GM12878 (cell line): ENCODE results near the gene RICTOR. TPM values are rescaled to one million over a fixed set of nuclear protein-coding genes. Genes with fewer than 3 reads are reported as not detected.

Experiments
- ATAC-seq: fragments of 200-7000 bp; cut with Tn5 transposase; 3 replicates; pipeline ENCODE4 v1.9.1; 2020; ENCODE audit warnings: mild to moderate bottlenecking, moderate library complexity
- BruUV-seq: library from RNA; stranded (reverse); fragments of 400-500 nt; replicated peaks from 2 replicates; lab custom pipeline; 2021; lab: Mats Ljungman, UMichigan
- CTCF ChIA-PET: fragments of 300-600 bp; sonication (Branson Sonifier 250); formaldehyde crosslinking; extraction: SDS; loops from one replicate; lab custom pipeline; 2021; ENCODE audit warnings: inconsistent platforms; lab: Yijun Ruan, JAX
- POLR2A ChIA-PET: fragments of 350-600 bp; formaldehyde crosslinking; extraction: SDS; loops from one replicate; lab custom pipeline; 2021; ENCODE audit warnings: inconsistent platforms; lab: Charles Lee
- RAD21 ChIA-PET: fragments of 300-600 bp; sonication (Branson Sonifier 250); formaldehyde crosslinking; loops from one replicate; lab custom pipeline; 2023; ENCODE audit warnings: antibody characterized with exemption; ENCODE audit not compliant: unreplicated experiment; lab: Charles Lee
- SMC1A ChIA-PET: fragments of 300-600 bp; sonication (Branson Sonifier 250); formaldehyde crosslinking; loops from one replicate; lab custom pipeline; 2023; ENCODE audit not compliant: unreplicated experiment, uncharacterized antibody; lab: Charles Lee
- DNase-seq: peaks from one replicate; pipeline ENCODE4 v3.0.0-alpha.2; 2011; ENCODE audit warnings: low read depth, low spot score
- FAIRE-seq: peaks from 3 replicates; lab custom pipeline; 2011; peaks lifted over from hg19 to GRCh38; lab: Jason Lieb, UNC
- H2AFZ ChIP-seq: 2 replicates; pipeline ENCODE4 v1.6.0; 2011; ENCODE audit warnings: low read depth, low read length, control low read depth; ENCODE audit not compliant: control insufficient read depth
- H3K27ac ChIP-seq: 2 replicates; pipeline ENCODE4 v1.5.1; 2011; ENCODE audit warnings: control low read depth; ENCODE audit not compliant: control insufficient read depth, insufficient read depth
- H3K27me3 ChIP-seq, 2 experiments: replicated peaks in 1 of 2; 2 replicates each; pipeline versions ENCODE4 v1.6.0 to v1.6.1; 2011; ENCODE audit warnings: low read length in 1 of 2; ENCODE audit not compliant: control insufficient read depth in 2 of 2, insufficient read depth in 2 of 2
- H3K36me3 ChIP-seq, 2 experiments: 2 replicates each; pipeline ENCODE4 v1.5.1; 2011; ENCODE audit warnings: low read length in 1 of 2; ENCODE audit not compliant: control insufficient read depth in 2 of 2, insufficient read depth in 2 of 2
- H3K4me1 ChIP-seq: 2 replicates; pipeline ENCODE4 v1.6.1; 2011; ENCODE audit warnings: mild to moderate bottlenecking, low read length, moderate library complexity, mixed read lengths; ENCODE audit not compliant: control insufficient read depth, insufficient read depth
- H3K4me2 ChIP-seq: 2 replicates; pipeline ENCODE4 v1.6.0; 2011; ENCODE audit warnings: control low read depth; ENCODE audit not compliant: control insufficient read depth, insufficient read depth
- H3K4me3 ChIP-seq: fragments of 200-600 bp; sonication (generic); 2 replicates; pipeline ENCODE4 v1.5.1; 2016
- H3K79me2 ChIP-seq: 2 replicates; pipeline ENCODE4 v1.6.0; 2011; ENCODE audit warnings: low read length; ENCODE audit not compliant: control insufficient read depth, insufficient read depth
- H3K9ac ChIP-seq: 2 replicates; pipeline ENCODE4 v1.8.0; 2011; ENCODE audit warnings: low read length, control low read depth, mixed read lengths; ENCODE audit not compliant: control insufficient read depth, insufficient read depth
- H3K9me3 ChIP-seq: replicated peaks from 3 replicates; pipeline ENCODE4 v1.5.1; 2011; ENCODE audit warnings: mild to moderate bottlenecking, low read length; ENCODE audit not compliant: control insufficient read depth, insufficient read depth
- H4K20me1 ChIP-seq: 2 replicates; pipeline ENCODE4 v1.6.0; 2011; ENCODE audit not compliant: control insufficient read depth, insufficient read depth
- FOXK2 ChIP-seq: fragments of 450-650 bp; IDR thresholded peaks from 2 replicates; pipeline ENCODE4 v1.6.1; 2017; ENCODE audit warnings: mild to moderate bottlenecking, moderate library complexity
- HDAC6 ChIP-seq: fragments of 200-600 bp; sonication (generic); IDR thresholded peaks from one replicate; pipeline ENCODE4 v1.8.0; 2017; ENCODE audit warnings: antibody characterized with exemption; ENCODE audit not compliant: unreplicated experiment
- NFIC ChIP-seq: IDR thresholded peaks from 2 replicates; pipeline ENCODE4 v1.6.1; 2012; ENCODE audit warnings: low read depth, mild to moderate bottlenecking, inconsistent platforms, low read length, moderate library complexity
- NR2C2 ChIP-seq: IDR thresholded peaks from 2 replicates; pipeline ENCODE4 v1.6.1; 2011; ENCODE audit warnings: borderline replicate concordance, low read depth; ENCODE audit not compliant: control insufficient read depth, insufficient read length
- RBBP5 ChIP-seq: fragments of 200-600 bp; sonication (generic); conservative IDR thresholded peaks from 2 replicates; pipeline ENCODE4 v1.6.1; 2016
- RELA ChIP-seq: fragments of 450-650 bp; IDR thresholded peaks from 2 replicates; pipeline ENCODE4 v1.8.0; 2014; ENCODE audit warnings: borderline replicate concordance; ENCODE audit not compliant: partially characterized antibody
- SMC3 ChIP-seq: IDR thresholded peaks from 2 replicates; pipeline ENCODE4 v1.6.1; 2011; ENCODE audit warnings: low read length, improper control_type of control experiment, borderline replicate concordance
- ZNF24 ChIP-seq: fragments of 450-650 bp; IDR thresholded peaks from 2 replicates; pipeline ENCODE4 v1.6.1; 2017; ENCODE audit warnings: antibody characterized with exemption, mild to moderate bottlenecking
- WGBS: methylation state at CpG from one replicate; pipeline ENCODE4 v1.1.6; 2016; ENCODE audit warnings: low lambda C conversion rate; ENCODE audit not compliant: insufficient replicate concordance, insufficient coverage; ENCODE audit errors: missing lambda C conversion rate; 5-methylcytosine and 5-hydroxymethylcytosine counted together
- in situ Hi-C: fragments of 300-500 bp; cut with MboI; formaldehyde crosslinking; loops from 9 replicates; pipeline ENCODE4 v1.14.3; 2018; ENCODE audit warnings: mixed read lengths
- intact Hi-C: fragments of 100-400 bp; cut with micrococcal nuclease; formaldehyde crosslinking; loops from one replicate; pipeline ENCODE4 v1.14.2; 2022; ENCODE audit not compliant: unreplicated experiment
- polyA plus RNA-seq, 11 experiments: library from polyadenylated mRNA; depleted of rRNA in 4 of 11; unstranded in 6 of 11; stranded (reverse) in 5 of 11; fragments of >200 nt; fragmentation: Nextera tagmentation in 4 of 11; fragmentation: Illumina TruSeq in 1 of 11; extraction: Ambion mirVana in 4 of 11; extraction: Trizol in 1 of 11; gene quantifications; 1 replicate in 1 of 11; 2 replicates in 10 of 11; pipeline versions ENCODE4 v1.2.1 to v1.2.3, GENCODE V29; 2011 to 2016; ENCODE audit warnings: inconsistent platforms in 2 of 11, missing spikeins in 2 of 11, low read depth in 1 of 11
- total RNA-seq, 4 experiments: library from RNA; depleted of rRNA in 3 of 4; stranded (reverse); fragments of >200 nt in 3 of 4; fragmentation: Illumina TruSeq in 1 of 4; extraction: Trizol in 1 of 4; gene quantifications; 2 replicates each; pipeline versions ENCODE4 v1.2.1 to v1.2.3, GENCODE V29; 2013 to 2021
- TF ChIP-seq, protein P1 (sequence below): fragments of 450-650 bp; IDR thresholded peaks from 2 replicates; pipeline ENCODE4 v1.6.1; 2018; ENCODE audit warnings: mild to moderate bottlenecking, low read depth, moderate library complexity; ENCODE audit not compliant: partially characterized antibody
- TF ChIP-seq, protein P2 (sequence below): fragments of 450-650 bp; formaldehyde crosslinking; IDR thresholded peaks from 2 replicates; pipeline ENCODE4 v1.4.0; 2022; ENCODE audit warnings: mild to moderate bottlenecking, moderate library complexity

RICTOR gene
- total and polyA plus RNA-seq, 10 of the 15 experiments (the other 5 are each of a cell fraction or from before 2014, with no cell fraction given), result 2.7 to 23.0 (median 6.9) TPM

DNA sequence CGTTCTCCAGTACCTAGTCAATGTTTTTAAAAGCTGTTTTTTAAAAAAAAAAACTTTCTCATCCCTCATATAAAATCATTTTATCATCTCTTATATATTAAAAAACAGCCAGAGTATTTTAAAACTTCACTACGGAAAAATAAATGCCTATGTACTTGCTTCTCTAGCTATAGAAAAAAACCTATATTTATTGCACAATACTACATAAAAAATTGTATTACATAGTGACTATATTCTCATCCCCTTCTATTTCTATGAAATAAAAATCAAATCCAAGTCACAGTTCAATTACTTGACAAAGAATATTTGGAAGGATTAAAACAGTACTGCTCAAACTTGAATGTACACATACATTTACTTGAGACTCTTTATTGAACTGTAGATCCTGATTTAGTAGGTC, 56.7 kb downstream of the RICTOR start:
- Histone ChIP-seq H3K9me3 (peaks cover 5% of the 10 kb centered on the region), H3K4me2 (no peak overlapping the region), H3K27ac (no peak overlapping the region), H3K27me3 (no peaks in the 10 kb centered on the region), H3K79me2 (no peaks in the 10 kb centered on the region; the same call in 1 of the 2 replicates), H3K4me3 (no peak overlapping the region), H2AFZ (no peak overlapping the region), H4K20me1 (no peaks in the 10 kb centered on the region), H3K4me1 (no peaks in the 10 kb centered on the region), H3K9ac (no peak overlapping the region), H3K36me3 (no peaks in the 10 kb centered on the region)
- POLR2A ChIA-PET, result no interaction called here
- RAD21 ChIA-PET, result no interaction called here
- TF ChIP-seq, protein P1, sequence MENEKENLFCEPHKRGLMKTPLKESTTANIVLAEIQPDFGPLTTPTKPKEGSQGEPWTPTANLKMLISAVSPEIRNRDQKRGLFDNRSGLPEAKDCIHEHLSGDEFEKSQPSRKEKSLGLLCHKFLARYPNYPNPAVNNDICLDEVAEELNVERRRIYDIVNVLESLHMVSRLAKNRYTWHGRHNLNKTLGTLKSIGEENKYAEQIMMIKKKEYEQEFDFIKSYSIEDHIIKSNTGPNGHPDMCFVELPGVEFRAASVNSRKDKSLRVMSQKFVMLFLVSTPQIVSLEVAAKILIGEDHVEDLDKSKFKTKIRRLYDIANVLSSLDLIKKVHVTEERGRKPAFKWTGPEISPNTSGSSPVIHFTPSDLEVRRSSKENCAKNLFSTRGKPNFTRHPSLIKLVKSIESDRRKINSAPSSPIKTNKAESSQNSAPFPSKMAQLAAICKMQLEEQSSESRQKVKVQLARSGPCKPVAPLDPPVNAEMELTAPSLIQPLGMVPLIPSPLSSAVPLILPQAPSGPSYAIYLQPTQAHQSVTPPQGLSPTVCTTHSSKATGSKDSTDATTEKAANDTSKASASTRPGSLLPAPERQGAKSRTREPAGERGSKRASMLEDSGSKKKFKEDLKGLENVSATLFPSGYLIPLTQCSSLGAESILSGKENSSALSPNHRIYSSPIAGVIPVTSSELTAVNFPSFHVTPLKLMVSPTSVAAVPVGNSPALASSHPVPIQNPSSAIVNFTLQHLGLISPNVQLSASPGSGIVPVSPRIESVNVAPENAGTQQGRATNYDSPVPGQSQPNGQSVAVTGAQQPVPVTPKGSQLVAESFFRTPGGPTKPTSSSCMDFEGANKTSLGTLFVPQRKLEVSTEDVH, result no peak
- no TSS peak for BruUV-seq
- in situ Hi-C loops (no loop called here), intact Hi-C loops (no loop called here)
- peak; percentile 7 for FAIRE-seq
- CTCF ChIA-PET, result interaction anchor here (1.8 kb wide), 1 partner anchor 12 kb away, joined by 5 read pairs; no protein-coding TSS in a partner anchor
- SMC1A ChIA-PET, result interaction anchor here (0.6 to 2.1 kb wide), 3 partner anchors 54 to 100 kb away, joined by 3 to 5 read pairs (median 4); no protein-coding TSS in a partner anchor
- WGBS, result 95% methylated on average over 2 of the region's 2 CpGs
- ATAC-seq, result no peak
- no peak for DNase-seq

DNA sequence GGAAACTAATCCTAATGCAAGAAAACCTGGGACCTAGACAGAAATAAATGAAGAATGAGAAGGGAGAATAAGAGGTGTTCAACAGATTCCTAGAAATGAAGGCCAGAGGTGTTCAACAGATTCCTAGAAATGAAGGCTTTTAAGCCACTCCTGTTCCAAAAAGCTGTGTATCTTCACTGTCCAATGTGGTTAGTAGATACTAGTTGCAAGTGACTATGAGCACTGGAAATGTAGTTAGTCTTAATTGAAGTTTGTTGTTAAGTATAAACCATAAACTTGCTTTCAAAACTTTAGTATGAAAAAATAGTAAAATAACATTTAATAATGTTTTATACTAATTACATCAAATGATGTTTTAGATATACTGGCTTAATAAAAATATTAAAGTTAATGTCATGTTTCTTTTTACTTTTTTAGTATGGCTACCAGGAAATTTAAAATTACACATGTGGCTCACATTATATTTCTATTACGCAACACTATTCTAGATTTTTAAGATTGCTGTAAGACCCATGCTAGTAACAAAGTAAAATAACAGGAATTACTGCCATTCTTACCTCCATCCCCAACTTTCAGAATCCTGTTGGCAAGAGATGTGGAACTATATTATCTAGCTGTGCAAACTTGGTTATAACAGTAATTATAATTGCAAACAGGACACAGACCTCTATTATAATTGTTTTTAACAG, 57.5 kb downstream of the RICTOR start:
- H4K20me1 ChIP-seq, result no peaks in the 10 kb centered on the region
- no peak overlapping the region for H3K4me3 ChIP-seq
- no peaks in the 10 kb centered on the region for H3K36me3 ChIP-seq
- ATAC-seq, result no peak
- WGBS, result 89% methylated on average over 1 of the region's 1 CpG
- intact Hi-C loops, result no loop called here
- no TSS peak for BruUV-seq
- ChIA-PET CTCF (interaction anchor here (1.8 to 2.7 kb wide), 2 partner anchors 11 to 64 kb away, joined by 5 to 18 read pairs; no protein-coding TSS in a partner anchor), RAD21 (no interaction called here), POLR2A (interaction anchor here (0.6 kb wide), 1 partner anchor 1774 kb away, joined by 3 read pairs; no protein-coding TSS in a partner anchor), SMC1A (interaction anchor here (0.6 to 2.6 kb wide), 3 partner anchors 63 to 101 kb away, joined by 3 to 10 read pairs (median 4); no protein-coding TSS in a partner anchor)
- H2AFZ ChIP-seq, result no peak overlapping the region
- no peak overlapping the region for H3K4me2 ChIP-seq
- no peaks in the 10 kb centered on the region for H3K27me3 ChIP-seq
- no peaks in the 10 kb centered on the region; the same call in 1 of the 2 replicates for H3K79me2 ChIP-seq
- H3K9ac ChIP-seq, result no peak overlapping the region
- H3K9me3 ChIP-seq, result peaks cover 10% of the 10 kb centered on the region
- FAIRE-seq, result no peak
- in situ Hi-C loops, result no loop called here
- no peak overlapping the region for H3K27ac ChIP-seq
- no peaks in the 10 kb centered on the region for H3K4me1 ChIP-seq
- no peak for DNase-seq
- TF ChIP-seq, protein P2, sequence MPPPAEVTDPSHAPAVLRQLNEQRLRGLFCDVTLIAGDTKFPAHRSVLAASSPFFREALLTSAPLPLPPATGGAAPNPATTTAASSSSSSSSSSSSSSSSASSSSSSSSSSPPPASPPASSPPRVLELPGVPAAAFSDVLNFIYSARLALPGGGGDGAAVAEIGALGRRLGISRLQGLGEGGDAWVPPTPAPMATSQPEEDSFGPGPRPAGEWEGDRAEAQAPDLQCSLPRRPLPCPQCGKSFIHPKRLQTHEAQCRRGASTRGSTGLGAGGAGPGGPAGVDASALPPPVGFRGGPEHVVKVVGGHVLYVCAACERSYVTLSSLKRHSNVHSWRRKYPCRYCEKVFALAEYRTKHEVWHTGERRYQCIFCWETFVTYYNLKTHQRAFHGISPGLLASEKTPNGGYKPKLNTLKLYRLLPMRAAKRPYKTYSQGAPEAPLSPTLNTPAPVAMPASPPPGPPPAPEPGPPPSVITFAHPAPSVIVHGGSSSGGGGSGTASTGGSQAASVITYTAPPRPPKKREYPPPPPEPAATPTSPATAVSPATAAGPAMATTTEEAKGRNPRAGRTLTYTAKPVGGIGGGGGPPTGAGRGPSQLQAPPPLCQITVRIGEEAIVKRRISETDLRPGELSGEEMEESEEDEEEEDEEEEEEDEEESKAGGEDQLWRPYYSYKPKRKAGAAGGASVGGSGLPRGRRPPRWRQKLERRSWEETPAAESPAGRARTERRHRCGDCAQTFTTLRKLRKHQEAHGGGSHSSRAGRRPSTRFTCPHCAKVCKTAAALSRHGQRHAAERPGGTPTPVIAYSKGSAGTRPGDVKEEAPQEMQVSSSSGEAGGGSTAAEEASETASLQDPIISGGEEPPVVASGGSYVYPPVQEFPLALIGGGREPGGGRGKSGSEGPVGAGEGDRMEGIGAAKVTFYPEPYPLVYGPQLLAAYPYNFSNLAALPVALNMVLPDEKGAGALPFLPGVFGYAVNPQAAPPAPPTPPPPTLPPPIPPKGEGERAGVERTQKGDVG (CRISPR knock-in tag), result no peak
- TF ChIP-seq NR2C2 (no peak), RELA (no peak), ZNF24 (no peak), SMC3 (no peak), FOXK2 (no peak), NFIC (no peak), RBBP5 (no peak), HDAC6 (no peak)
